Muscle layer of colon (tissue), 2 donors: ENCODE data around the gene CCDC73.

ENCODE experiments used
- H3K27ac ChIP-seq: one replicate; pipeline ENCODE4 v1.7.0; 2013; ENCODE audit warnings: low read depth, mild to moderate bottlenecking, low read length, moderate library complexity
- H3K27me3 ChIP-seq, 2 donors: one replicate each; pipeline ENCODE4 v1.7.0; 2013; ENCODE audit warnings: low read length in 2 of 2, mild to moderate bottlenecking in 2 of 2; ENCODE audit not compliant: insufficient read depth in 2 of 2, control insufficient read depth in 1 of 2
- H3K36me3 ChIP-seq: one replicate; pipeline ENCODE4 v1.7.0; 2013; ENCODE audit warnings: mild to moderate bottlenecking, low read length; ENCODE audit not compliant: insufficient read depth
- H3K4me1 ChIP-seq: one replicate; pipeline ENCODE4 v1.7.0; 2013; ENCODE audit warnings: mild to moderate bottlenecking, low read length; ENCODE audit not compliant: insufficient read depth
- H3K4me3 ChIP-seq, 2 donors: one replicate each; pipeline ENCODE4 v1.7.0; 2013; ENCODE audit warnings: low read length in 2 of 2, low read depth in 1 of 2, mild to moderate bottlenecking in 1 of 2, moderate library complexity in 1 of 2
- H3K9ac ChIP-seq: one replicate; pipeline ENCODE4 v1.7.0; 2013; ENCODE audit warnings: low read length
- H3K9me3 ChIP-seq: one replicate; pipeline ENCODE4 v1.7.0; 2013; ENCODE audit warnings: mild to moderate bottlenecking, low read length
- donor health status: abdominal sarcoma.
- donor health status: Adenocarcinoma of cecum.

The CCDC73 gene

DNA sequence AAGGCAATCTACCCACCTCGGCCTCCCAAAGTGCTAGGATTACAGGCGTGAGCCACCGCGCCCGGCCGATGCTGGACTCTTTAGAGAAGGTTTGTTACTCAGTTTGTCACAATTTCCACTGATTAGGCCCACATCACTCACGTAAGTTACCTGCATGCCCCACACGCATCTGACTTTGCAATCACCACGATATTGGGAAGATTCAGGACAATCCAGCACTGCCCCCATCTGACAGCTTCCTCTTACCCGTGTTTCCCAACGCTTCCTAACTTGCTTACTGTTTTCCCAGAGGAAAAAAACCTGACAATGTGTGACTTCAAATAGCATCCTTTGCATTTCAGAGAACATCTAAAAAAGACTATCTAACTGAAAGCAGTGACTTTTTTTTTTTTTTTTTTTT, 232.6 kb downstream of the CCDC73 start:
- H3K4me3 ChIP-seq, result no peak overlapping the region
- no peak overlapping the region for H3K9ac ChIP-seq
- no peaks in the 10 kb centered on the region for H3K27me3 ChIP-seq
- H3K27ac ChIP-seq, result no peak overlapping the region
- H3K36me3 ChIP-seq, result no peaks in the 10 kb centered on the region
- no peaks in the 10 kb centered on the region for H3K9me3 ChIP-seq
- no peaks in the 10 kb centered on the region for H3K4me1 ChIP-seq

DNA sequence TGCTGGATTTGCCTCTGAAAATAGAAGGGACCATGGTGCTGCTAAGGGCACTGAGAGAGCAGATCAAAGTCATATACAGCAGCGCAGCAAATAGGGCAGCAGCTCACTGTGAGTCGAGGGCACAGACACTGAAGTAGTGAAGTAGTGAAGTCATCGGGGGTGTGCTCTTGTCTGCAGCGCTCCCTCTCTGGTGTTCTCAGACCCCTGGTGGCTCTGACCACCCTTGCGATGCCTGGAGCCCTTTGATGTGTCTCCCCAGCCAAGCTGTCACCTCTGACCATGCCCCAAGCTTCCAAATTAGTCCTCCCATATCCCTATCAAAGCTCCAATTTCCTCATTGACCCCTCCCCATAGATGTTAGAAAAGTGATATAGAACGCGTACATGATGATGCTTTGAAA, 238.6 kb downstream of the CCDC73 start:
- no peaks in the 10 kb centered on the region for H3K4me1 ChIP-seq
- H3K9ac ChIP-seq, result no peak overlapping the region
- H3K9me3 ChIP-seq, result no peaks in the 10 kb centered on the region
- H3K36me3 ChIP-seq, result no peaks in the 10 kb centered on the region
- no peak overlapping the region for H3K4me3 ChIP-seq
- H3K27ac ChIP-seq, result no peak overlapping the region
- H3K27me3 ChIP-seq, result no peaks in the 10 kb centered on the region

DNA sequence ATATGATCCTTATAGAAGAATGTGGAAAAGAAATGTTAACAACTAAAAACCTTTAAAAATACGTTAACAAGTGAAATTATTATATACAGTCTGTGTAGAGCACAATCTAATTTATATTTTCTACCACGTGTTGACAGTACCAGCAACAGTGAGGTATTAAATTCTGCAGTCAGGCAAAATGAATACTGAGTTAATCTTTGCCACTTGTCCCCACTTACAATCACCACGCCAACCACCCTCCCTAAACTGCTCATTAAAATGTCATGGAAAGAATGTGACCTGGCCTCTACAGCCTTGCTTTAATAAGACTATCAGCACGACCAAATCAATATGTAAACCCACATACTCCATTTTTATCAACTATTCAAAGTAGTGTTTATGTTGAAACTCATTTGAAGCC, 239.4 kb downstream of the CCDC73 start:
- no peaks in the 10 kb centered on the region for H3K9me3 ChIP-seq
- H3K4me1 ChIP-seq, result no peaks in the 10 kb centered on the region
- H3K4me3 ChIP-seq, result no peak overlapping the region
- no peak overlapping the region for H3K27ac ChIP-seq
- H3K36me3 ChIP-seq, result no peaks in the 10 kb centered on the region
- H3K9ac ChIP-seq, result no peak overlapping the region
- no peaks in the 10 kb centered on the region for H3K27me3 ChIP-seq
